Heart left ventricle (tissue), 13 donors: ENCODE measurements around the gene DCLK1.

Source experiments
- POLR2A ChIP-seq, 2 donors: fragments of 450-650 bp; IDR thresholded peaks; one replicate each; pipeline ENCODE4 v1.6.1; 2017; ENCODE audit warnings: antibody characterized with exemption in 2 of 2, mild to moderate bottlenecking in 2 of 2, moderate library complexity in 2 of 2
- TF ChIP-seq, protein P1 (sequence below), 12 donors: fragments of 200-600 bp; sonication (generic) in 4 of 12; IDR thresholded peaks; one replicate each; pipeline versions ENCODE4 v1.5.0 to v1.8.0; 2018 to 2022; ENCODE audit warnings: antibody characterized with exemption in 12 of 12, mild to moderate bottlenecking in 5 of 12
- donor health status: ischemic (EF 13 %, LVEDD 7.1; RV severe dilation, severe dysfunction).
- donor health status: DM: no; HTN: yes; CAD: no.
- donor health status: DM: no; HTN: no; CAD: no.
- donor health status: ischemic (EF 25% LVEDD 6.9; RV normal size, moderate dysfunction).
- donor health status: ischemic (EF 25% LVEDD 5.7; RV mildly dilated, moderate dysfunction).
- donor health status: ischemic (EF 35%, LVEDD 5.7; RV mildly dilated, moderate dysfunction).
- donor health status: nonischemic (EF 11% LVEDD 7.7; RV severe dilation, severe dysfunction).
- donor health status: DM: yes; HTN: yes; CAD: no.
- donor health status: PGD.
- donor health status: ischemic (EF 29% LVEDD 5.4; RV normal size, mild dysfunction).
- donor health status: nonischemic (EF 23%, LVEDD 6.1; RV moderate dilation, normal function).

DNA sequence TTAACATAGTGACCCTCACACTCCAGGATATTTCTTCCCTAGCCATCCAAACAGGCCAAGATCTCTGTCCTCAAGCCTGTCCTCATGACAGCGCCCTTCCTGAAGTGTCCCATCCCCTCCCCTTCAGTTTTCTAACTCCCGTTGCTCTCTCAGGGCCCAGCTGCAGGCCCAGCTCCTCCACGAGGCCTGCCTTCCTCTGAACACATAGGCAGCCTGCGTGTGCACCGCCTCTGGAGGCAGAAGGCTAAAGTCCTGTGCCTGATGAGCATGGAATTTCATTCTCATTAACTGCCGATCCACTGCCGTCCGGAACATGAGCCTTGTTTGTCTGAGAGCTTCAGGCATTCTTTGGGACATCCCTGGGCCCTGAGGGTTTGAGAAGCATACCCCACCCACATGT lies 306.4 kb downstream of the DCLK1 start:
- TF ChIP-seq, protein P1, sequence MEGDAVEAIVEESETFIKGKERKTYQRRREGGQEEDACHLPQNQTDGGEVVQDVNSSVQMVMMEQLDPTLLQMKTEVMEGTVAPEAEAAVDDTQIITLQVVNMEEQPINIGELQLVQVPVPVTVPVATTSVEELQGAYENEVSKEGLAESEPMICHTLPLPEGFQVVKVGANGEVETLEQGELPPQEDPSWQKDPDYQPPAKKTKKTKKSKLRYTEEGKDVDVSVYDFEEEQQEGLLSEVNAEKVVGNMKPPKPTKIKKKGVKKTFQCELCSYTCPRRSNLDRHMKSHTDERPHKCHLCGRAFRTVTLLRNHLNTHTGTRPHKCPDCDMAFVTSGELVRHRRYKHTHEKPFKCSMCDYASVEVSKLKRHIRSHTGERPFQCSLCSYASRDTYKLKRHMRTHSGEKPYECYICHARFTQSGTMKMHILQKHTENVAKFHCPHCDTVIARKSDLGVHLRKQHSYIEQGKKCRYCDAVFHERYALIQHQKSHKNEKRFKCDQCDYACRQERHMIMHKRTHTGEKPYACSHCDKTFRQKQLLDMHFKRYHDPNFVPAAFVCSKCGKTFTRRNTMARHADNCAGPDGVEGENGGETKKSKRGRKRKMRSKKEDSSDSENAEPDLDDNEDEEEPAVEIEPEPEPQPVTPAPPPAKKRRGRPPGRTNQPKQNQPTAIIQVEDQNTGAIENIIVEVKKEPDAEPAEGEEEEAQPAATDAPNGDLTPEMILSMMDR (IDR thresholded peaks at IDR 0.05), result no peak
- no peak for TF ChIP-seq POLR2A (IDR thresholded peaks at IDR 0.05)
